GM10266 (cell line): Measurements from ENCODE around the gene CHI3L1.

Experiments used
- DNase-seq: peaks from one replicate; pipeline ENCODE4 v3.0.0; 2012; ENCODE audit errors: extremely low spot score
- CTCF ChIP-seq: IDR thresholded peaks from 2 replicates; pipeline ENCODE4 v1.5.1; 2012; ENCODE audit warnings: mild to moderate bottlenecking, low read depth; ENCODE audit not compliant: control insufficient read depth, insufficient read depth; ENCODE audit errors: missing control alignments

CHI3L1 gene

GRCh38 chr1:203219934-203220333 lies 33.4 kb upstream of the CHI3L1 start:
- DNase-seq, result no peak
- TF ChIP-seq CTCF, result no peak

- TF ChIP-seq CTCF, result no peak
- DNase-seq, result no peak
Measured at GRCh38 chr1:203219171-203219570, 32.7 kb upstream of the CHI3L1 start.

- no peak for TF ChIP-seq CTCF
- DNase-seq, result no peak
Measured at GRCh38 chr1:203217668-203218067, 31.2 kb upstream of the CHI3L1 start.

- DNase-seq, result no peak
- no peak for TF ChIP-seq CTCF
Measured at GRCh38 chr1:203217139-203217655, 30.7 kb upstream of the CHI3L1 start.

- DNase-seq, result peak; percentile 70
- peak; percentile 86 for TF ChIP-seq CTCF
Measured at GRCh38 chr1:203216274-203217138, 30.0 kb upstream of the CHI3L1 start.

- no peak for TF ChIP-seq CTCF
- DNase-seq, result no peak
Measured at GRCh38 chr1:203215573-203215972, 29.1 kb upstream of the CHI3L1 start.

- no peak for DNase-seq
- no peak for TF ChIP-seq CTCF
Measured at GRCh38 chr1:203214871-203215270, 28.4 kb upstream of the CHI3L1 start.
